GM12864 (cell line): ENCODE data around the gene MMGT1.
A peak's percentile ranks its signal among the peaks of the same experiment; 100 is the strongest.
"Not testable (repeated sequence)": the region's sequence is repeated elsewhere in the genome, so short reads cannot be mapped to it uniquely, and the experiment has no call there.

Experiments used
- DNase-seq: peaks from one replicate; pipeline ENCODE4 v3.0.0-alpha.2; 2011; ENCODE audit warnings: low read depth
- H3K4me3 ChIP-seq: 2 replicates; pipeline ENCODE4 v1.5.1; 2011; ENCODE audit warnings: mild to moderate bottlenecking, low read depth, low read length, control low read depth
- CTCF ChIP-seq: IDR thresholded peaks from 2 replicates; pipeline ENCODE4 v1.5.1; 2011; ENCODE audit warnings: low read depth, mild to moderate bottlenecking, moderate library complexity, low read length, control low read depth, inconsistent platforms; ENCODE audit errors: missing control alignments

The MMGT1 gene

GRCh38 chrX:135931644-135932487, 41.9 kb downstream of the MMGT1 start:
- peak; percentile 3 for DNase-seq
- H3K4me3 ChIP-seq = no peak overlapping the region
- peak; percentile 69 for TF ChIP-seq CTCF

- no peak for DNase-seq
- no peak for TF ChIP-seq CTCF
- no peak overlapping the region for H3K4me3 ChIP-seq
Measured at GRCh38 chrX:135927897-135928296, 45.9 kb downstream of the MMGT1 start.

- H3K4me3 ChIP-seq = no peak overlapping the region
- DNase-seq = no peak
- peak; percentile 13 for TF ChIP-seq CTCF
Measured at GRCh38 chrX:135923353-135923752, 50.4 kb downstream of the MMGT1 start.

- H3K4me3 ChIP-seq, DNase-seq: not testable (repeated sequence)
Measured at GRCh38 chrX:135920516-135920915, 53.3 kb downstream of the MMGT1 start.

GRCh38 chrX:135914404-135914803, 59.4 kb downstream of the MMGT1 start:
- TF ChIP-seq CTCF = no peak
- H3K4me3 ChIP-seq = no peak overlapping the region
- DNase-seq = no peak
